Stimulated activated CD8-positive, alpha-beta memory T cell treated with anti-CD3 and anti-CD28 coated beads, Interleukin-15, amount 100 ng/mL, for 48 hours (primary cell): ENCODE data around the gene ASIC1.
"Not testable (repeated sequence)": the region's sequence is repeated elsewhere in the genome, so short reads cannot be mapped to it uniquely, and the experiment has no call there.

Experiments
- DNase-seq, 2 donors: peaks; one replicate each; pipeline ENCODE4 v3.0.0-alpha.2; 2020; ENCODE audit warnings: low read depth in 2 of 2

Gene ASIC1

DNA sequence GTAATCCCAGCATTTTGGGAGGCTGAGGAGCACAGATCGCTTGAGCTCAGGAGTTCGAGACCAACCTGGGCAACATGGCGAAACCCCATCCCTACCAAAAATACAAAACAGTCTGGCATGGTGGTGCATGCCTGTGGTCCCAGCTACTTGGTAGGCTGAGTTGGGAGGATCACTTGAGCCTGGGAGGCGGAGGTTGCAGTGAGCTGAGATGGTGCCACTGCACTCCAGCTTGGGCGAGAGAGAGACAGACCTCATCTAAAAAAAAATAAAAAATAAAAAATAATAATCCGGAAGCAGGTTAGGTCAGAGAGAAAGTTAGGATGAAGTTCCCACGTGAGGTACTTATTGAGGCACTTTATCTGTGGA, 27.0 kb downstream of the ASIC1 start:
- DNase-seq = not testable (repeated sequence)

GRCh38 chr12:50084775-50085614, 27.6 kb downstream of the ASIC1 start, which contains the start of gene SMARCD1:
TSS of gene SMARCD1 (plus strand) at chr12:50085342. CDS start at chr12:50085370, 28 bp downstream.
- DNase-seq = peak; percentile 87 to 88

- no peak for DNase-seq
Observed at GRCh38 chr12:50085615-50086072, 28.2 kb downstream of the ASIC1 start.

- DNase-seq = no peak
Observed at GRCh38 chr12:50086148-50086547, 28.8 kb downstream of the ASIC1 start.

DNA sequence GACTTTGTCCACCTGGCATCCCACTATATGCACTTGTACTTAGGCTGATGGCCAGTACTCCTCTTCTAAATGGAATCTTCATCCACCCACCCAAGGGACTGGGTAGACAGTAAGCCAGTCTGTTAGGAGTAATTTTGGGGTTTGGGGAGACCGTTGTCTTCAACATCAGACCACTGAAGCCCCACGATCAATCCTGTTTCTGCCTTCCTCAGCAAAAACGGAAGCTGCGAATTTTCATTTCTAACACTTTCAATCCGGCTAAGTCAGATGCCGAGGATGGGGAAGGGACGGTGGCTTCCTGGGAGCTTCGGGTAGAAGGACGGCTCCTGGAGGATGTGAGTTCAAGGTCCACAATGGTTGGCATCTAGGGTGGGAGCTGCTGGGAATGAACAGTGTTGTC, 29.8 kb downstream of the ASIC1 start:
- DNase-seq = no peak

DNA sequence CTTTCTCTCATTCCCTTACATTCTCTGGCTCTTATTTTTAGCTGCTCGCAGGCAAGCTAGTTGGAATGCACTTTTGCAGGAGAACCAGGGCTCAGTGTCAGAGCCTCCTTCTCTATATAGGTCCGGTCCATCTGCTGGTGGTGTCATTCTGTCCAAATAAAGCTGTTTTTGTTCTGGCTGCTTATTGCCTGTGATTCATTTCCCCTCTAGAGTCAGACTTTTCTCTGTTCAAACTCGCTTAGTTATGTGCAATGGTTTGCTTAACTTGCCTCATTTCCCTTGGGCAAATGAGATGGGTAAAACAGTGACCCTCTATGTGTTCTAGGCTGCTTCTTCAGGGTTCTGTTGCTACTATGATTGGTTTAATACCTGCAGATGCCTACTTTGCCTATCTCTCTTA, 30.6 kb downstream of the ASIC1 start:
- no peak for DNase-seq

DNA sequence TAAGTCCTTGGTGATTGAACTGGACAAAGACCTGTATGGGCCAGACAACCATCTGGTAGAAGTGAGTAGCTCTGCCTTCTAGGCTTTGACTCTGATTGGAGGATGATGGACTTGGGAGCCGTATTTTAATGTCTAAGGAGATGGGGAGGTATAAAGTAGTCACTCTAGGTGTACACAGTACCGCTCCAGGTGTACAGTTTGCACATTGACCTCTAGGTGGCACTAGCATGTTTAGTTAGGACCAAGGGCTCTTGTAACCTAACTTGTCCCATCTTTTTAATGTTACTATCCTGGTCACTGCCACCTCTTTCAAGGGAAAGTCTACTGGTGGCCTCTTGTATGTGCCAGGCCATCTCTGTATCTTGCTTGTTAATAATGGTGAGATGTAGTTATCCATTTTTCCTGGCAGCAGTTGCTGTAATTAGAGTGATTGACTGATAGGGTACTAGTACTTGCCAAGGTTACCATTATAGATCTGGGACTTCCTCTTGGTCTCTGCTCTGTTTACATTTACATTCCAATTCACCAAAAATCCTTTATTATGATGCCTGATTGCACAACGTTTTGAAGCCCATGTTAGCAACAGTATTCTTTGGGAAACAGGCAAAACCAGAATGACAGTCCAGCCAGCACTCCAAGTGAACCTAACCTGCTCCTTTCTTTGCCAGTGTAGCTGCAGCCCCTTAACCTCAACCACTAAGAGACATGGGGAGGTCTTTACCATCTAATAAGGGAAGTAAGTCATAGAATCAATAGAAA, 31.4 kb downstream of the ASIC1 start:
- DNase-seq = no peak

DNA sequence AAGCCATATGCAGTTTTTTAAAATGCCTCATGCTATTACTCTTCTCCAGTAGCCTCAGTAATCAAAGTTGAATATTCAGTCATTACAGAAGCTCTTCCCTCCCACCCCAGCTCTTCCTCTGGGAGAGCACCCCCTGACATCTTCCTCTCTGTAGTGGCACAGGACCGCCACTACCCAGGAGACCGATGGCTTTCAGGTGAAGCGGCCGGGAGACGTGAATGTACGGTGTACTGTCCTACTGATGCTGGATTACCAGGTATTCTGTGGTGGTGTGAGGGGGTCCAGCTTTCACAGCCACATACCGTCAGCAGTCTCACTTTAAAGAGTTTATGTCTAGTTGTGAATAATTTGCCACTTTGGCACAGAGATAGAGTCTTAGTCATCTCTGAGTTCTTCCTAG, 32.3 kb downstream of the ASIC1 start:
- DNase-seq = no peak

DNA sequence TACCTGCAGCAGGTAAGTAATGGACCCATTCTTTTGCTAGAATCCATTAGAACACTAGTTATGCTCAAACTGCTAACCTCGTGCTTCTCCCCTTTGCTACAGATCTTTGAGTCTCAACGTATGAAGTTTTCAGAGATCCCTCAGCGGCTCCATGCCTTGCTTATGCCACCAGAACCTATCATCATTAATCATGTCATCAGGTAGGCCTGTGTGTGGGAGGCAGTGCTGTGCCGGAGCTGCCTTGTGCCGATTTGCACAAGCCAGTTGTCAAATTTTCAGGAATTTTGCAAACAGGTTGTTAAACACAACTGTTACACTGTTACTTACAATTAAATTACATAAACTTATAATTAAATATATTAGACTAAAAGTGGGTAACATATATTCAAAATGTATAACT, 33.0 kb downstream of the ASIC1 start:
- no peak for DNase-seq

- DNase-seq = no peak
Observed at GRCh38 chr12:50097952-50098351, 40.6 kb downstream of the ASIC1 start.

DNA sequence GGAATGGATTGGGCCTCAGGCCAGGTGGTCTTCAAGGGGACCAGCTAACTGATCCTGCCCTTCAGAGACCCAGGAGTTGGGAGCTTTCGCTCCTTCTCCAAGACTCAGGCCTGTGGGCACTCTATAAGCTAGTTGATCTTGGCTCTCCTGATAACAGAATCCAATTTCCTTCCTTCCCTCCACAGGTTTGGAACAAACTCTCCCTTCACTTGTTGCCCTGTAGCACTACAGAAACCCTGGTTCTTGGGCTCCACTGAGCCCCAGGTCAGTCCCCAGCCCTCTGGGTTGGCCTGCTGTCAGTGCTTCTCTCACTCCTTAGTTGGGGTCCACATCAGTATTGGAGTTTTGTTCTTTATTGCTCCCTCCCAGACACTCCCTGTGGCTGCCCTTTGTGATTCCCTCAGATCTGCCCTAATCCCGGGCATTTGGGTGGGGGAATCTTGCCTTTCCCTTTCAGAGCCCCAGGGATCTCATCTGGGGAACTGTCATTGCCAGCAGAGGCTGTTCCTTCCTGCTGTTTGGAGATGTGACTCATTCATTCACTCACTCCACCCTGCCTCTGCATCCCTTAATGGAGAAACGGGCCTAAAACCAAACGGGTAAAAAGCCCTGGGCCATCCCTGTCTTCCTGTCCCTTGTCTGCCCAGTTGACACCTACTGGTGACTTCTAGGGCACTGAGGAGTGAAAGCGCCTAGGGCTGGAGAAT, 42.1 kb downstream of the ASIC1 start:
- no peak for DNase-seq

DNA sequence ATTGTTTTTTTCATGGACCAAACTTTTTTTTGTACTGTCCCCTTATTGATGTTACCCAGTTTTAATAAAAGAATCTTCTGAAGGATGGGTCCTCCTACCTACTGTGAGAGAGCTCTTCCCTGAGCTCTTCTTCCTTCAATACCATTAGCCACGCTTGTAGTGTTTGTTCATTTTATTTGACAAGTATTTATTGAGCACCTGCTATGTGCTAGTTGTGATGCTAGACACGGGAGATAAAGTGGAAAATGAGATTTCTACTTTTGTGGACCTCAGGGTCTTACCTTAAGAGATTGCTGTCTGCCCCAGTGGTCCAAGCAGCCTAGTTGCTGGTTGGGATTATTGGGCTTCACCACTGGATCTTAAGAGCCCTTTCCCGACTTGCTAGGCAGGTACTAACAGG, 43.2 kb downstream of the ASIC1 start:
- no peak for DNase-seq

GRCh38 chr12:50101663-50102062, 44.3 kb downstream of the ASIC1 start:
- DNase-seq = no peak

DNA sequence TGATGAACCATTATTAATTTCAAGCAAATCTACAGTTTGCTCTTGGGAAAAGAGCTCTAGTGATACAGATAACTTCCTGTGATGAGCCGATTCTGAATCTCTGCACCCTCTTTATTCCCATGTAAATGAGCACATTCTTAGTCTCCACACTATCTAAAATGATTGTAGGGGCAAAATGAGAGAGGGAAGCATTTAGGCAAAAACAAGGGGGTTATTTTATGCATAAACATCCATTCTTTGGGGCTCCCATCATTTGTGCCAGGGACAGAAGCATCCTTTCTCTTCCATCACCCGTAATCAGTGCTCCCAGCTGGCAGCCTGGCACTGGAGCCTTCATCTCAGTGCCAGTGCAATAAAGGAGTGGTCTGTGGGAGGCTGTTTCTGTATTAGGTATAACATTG, 44.7 kb downstream of the ASIC1 start:
- DNase-seq = no peak

- no peak for DNase-seq
Observed at GRCh38 chr12:50102646-50103309, 45.4 kb downstream of the ASIC1 start.

- DNase-seq = no peak
Observed at GRCh38 chr12:50103351-50103750, 46.0 kb downstream of the ASIC1 start.

GRCh38 chr12:50103767-50104321, 46.4 kb downstream of the ASIC1 start, which contains the start of gene GPD1:
TSS of gene GPD1 (plus strand) at chr12:50104008. CDS start at chr12:50104051, 43 bp downstream.
- no peak for DNase-seq

DNA sequence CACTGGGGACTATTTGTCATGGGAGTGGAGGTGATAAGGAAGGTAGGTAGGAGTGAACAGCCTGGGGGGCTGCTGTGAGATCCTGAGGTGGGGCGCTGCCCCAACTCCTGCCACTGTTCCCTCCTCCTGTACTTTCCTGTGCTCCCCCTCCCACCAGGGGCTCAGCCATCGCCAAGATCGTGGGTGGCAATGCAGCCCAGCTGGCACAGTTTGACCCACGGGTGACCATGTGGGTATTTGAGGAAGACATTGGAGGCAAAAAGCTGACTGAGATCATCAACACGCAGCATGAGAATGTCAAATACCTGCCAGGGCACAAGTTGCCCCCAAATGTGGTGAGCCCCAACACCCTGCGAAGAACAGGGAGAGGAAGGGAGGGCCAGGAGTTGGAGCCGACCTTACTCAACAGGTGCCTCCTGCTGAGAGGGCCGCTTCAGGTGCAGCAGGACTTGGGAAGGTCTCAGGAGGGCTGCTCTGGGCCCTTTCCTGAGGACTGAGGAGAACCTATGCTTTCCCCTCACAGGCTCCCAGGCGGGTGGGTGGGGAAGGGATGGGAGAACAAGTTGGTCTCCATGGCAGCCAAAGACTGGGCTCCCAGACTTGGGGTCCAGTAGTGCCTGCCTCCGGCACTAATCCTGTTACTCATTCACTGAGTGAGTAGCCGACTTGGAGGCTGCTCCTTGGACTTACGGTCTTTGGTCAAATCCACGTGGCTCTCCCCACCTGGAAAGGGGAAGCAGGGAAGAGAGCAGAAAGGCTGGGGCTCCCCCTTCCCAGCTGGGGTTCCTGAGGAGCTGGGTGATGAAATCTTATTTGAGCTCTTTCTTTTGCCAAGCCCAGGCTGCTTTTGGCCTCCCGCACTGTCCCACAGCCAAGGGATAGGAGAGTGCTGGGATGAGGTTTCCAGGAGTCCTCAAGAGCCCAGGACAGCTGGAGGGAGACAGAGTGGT, 47.3 kb downstream of the ASIC1 start:
- no peak for DNase-seq

- no peak for DNase-seq
Observed at GRCh38 chr12:50105913-50106450, 48.6 kb downstream of the ASIC1 start.

- DNase-seq = no peak
Observed at GRCh38 chr12:50106907-50107306, 49.5 kb downstream of the ASIC1 start.
